Trophoblast cell (in vitro differentiated cells and primary cell): Measurements from ENCODE around the gene CAND2.
"Not testable (repeated sequence)": the region's sequence is repeated elsewhere in the genome, so short reads cannot be mapped to it uniquely, and the experiment has no call there.

Source experiments
- DNase-seq, 2 donors: peaks; one replicate each; pipeline ENCODE4 v3.0.0-alpha.2; 2016
- H2AFZ ChIP-seq: 2 replicates; pipeline ENCODE4 v1.6.1; 2013; ENCODE audit warnings: low read length, moderate library complexity, mild to moderate bottlenecking; ENCODE audit not compliant: insufficient read depth, poor library complexity
- H2AK5ac ChIP-seq: 2 replicates; pipeline ENCODE4 v1.6.1; 2013; ENCODE audit warnings: mild to moderate bottlenecking, low read length
- H2BK120ac ChIP-seq: 2 replicates; pipeline ENCODE4 v1.6.1; 2013; ENCODE audit warnings: low read length, mild to moderate bottlenecking, moderate library complexity; ENCODE audit not compliant: insufficient read depth, poor library complexity
- H2BK12ac ChIP-seq: 2 replicates; pipeline ENCODE4 v1.6.1; 2013; ENCODE audit warnings: mild to moderate bottlenecking, low read length, moderate library complexity
- H2BK5ac ChIP-seq: 2 replicates; pipeline ENCODE4 v1.6.1; 2013; ENCODE audit warnings: low read length, low read depth, moderate library complexity, mild to moderate bottlenecking; ENCODE audit not compliant: poor library complexity
- H3K14ac ChIP-seq: 2 replicates; pipeline ENCODE4 v1.6.1; 2013; ENCODE audit warnings: mild to moderate bottlenecking, low read length
- H3K18ac ChIP-seq: 2 replicates; pipeline ENCODE4 v1.6.1; 2013; ENCODE audit warnings: mild to moderate bottlenecking, low read length
- H3K23ac ChIP-seq: 2 replicates; pipeline ENCODE4 v1.6.1; 2013; ENCODE audit warnings: low read length
- H3K27ac ChIP-seq: 2 replicates; pipeline ENCODE4 v1.5.1; 2013; ENCODE audit warnings: low read depth, mild to moderate bottlenecking, inconsistent platforms, low read length, moderate library complexity
- H3K27me3 ChIP-seq: 2 replicates; pipeline ENCODE4 v1.6.1; 2013; ENCODE audit warnings: inconsistent platforms, mild to moderate bottlenecking, low read length, moderate library complexity; ENCODE audit not compliant: insufficient read depth
- H3K36me3 ChIP-seq, 2 experiments: 1 replicate in 1 of 2; 2 replicates in 1 of 2; pipeline ENCODE4 v1.6.1; 2013; ENCODE audit warnings: low read length in 2 of 2, mild to moderate bottlenecking in 2 of 2, moderate library complexity in 1 of 2; ENCODE audit not compliant: insufficient read depth in 2 of 2, control insufficient read depth in 1 of 2
- H3K4ac ChIP-seq: 2 replicates; pipeline ENCODE4 v1.6.1; 2013; ENCODE audit warnings: low read depth, mild to moderate bottlenecking, low read length, moderate library complexity
- H3K4me1 ChIP-seq, 2 experiments: 1 replicate in 1 of 2; 2 replicates in 1 of 2; pipeline ENCODE4 v1.6.1; 2013; ENCODE audit warnings: low read length in 2 of 2, mild to moderate bottlenecking in 2 of 2, moderate library complexity in 1 of 2; ENCODE audit not compliant: insufficient read depth in 2 of 2, control insufficient read depth in 1 of 2
- H3K4me2 ChIP-seq: 2 replicates; pipeline ENCODE4 v1.6.1; 2013; ENCODE audit warnings: inconsistent platforms, mild to moderate bottlenecking, low read length, moderate library complexity
- H3K4me3 ChIP-seq: 2 replicates; pipeline ENCODE4 v1.5.1; 2013; ENCODE audit warnings: mild to moderate bottlenecking, low read depth, low read length, inconsistent platforms
- H3K79me1 ChIP-seq: one replicate; pipeline ENCODE4 v1.6.1; 2013; ENCODE audit warnings: low read length
- H3K79me2 ChIP-seq: 2 replicates; pipeline ENCODE4 v1.6.1; 2013; ENCODE audit warnings: low read length, mild to moderate bottlenecking; ENCODE audit not compliant: control insufficient read depth, insufficient read depth, poor library complexity
- H3K9ac ChIP-seq: 2 replicates; pipeline ENCODE4 v1.6.1; 2013; ENCODE audit warnings: mild to moderate bottlenecking, low read length
- H3K9me3 ChIP-seq: 2 replicates; pipeline ENCODE4 v1.6.1; 2013; ENCODE audit warnings: low read depth, mild to moderate bottlenecking, control low read depth, inconsistent platforms, low read length; ENCODE audit not compliant: insufficient read depth
- H4K12ac ChIP-seq: 2 replicates; pipeline ENCODE4 v1.6.1; 2013; ENCODE audit warnings: low read depth, mild to moderate bottlenecking, low read length, moderate library complexity
- H4K8ac ChIP-seq: 2 replicates; pipeline ENCODE4 v1.6.1; 2013; ENCODE audit warnings: low read depth, mild to moderate bottlenecking, low read length, moderate library complexity
- H4K91ac ChIP-seq: one replicate; pipeline ENCODE4 v1.6.1; 2013; ENCODE audit warnings: low read depth, mild to moderate bottlenecking, low read length, moderate library complexity
- WGBS: extraction: QIAGEN DNeasy Blood & Tissue Kit; methylation state at CpG from one replicate; pipeline ENCODE4 v1.1.7; 2013; ENCODE audit warnings: missing lambda C conversion rate; ENCODE audit not compliant: insufficient read length, insufficient coverage; ENCODE audit errors: extremely low coverage; 5-methylcytosine and 5-hydroxymethylcytosine counted together

Gene CAND2

DNA sequence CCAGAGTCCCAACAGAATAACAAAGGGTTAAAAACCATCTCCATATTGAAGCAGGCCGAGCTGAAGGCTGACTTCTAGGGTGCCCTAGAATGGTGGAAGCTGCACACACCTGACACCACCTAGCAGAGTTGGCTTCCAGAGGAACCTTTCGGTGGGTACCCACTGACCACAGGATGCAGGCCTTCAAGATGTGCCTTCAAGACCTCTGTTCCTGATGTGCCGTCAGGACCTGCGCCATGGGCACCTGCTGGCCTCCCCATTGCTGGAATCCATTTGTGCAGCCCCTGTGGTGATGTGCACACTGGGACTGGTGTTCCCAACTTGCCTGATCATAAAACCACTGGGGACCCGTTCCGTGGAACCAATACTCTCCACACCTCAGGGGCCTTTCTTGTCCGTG lies 80.6 kb downstream of the CAND2 start:
- Histone ChIP-seq H3K79me2 (no peaks in the 10 kb centered on the region), H3K36me3 (no peaks in the 10 kb centered on the region), H3K4me3 (no peak overlapping the region), H2BK120ac (no peak overlapping the region), H2BK12ac (no peak overlapping the region), H4K8ac (no peak overlapping the region), H4K12ac (no peak overlapping the region), H3K27ac (no peak overlapping the region), H3K14ac (no peak overlapping the region), H3K9me3 (no peaks in the 10 kb centered on the region), H3K9ac (no peak overlapping the region), H4K91ac (no peak overlapping the region), H3K4me2 (no peak overlapping the region), H3K27me3 (no peaks in the 10 kb centered on the region), H2AK5ac (no peak overlapping the region), H3K18ac (no peak overlapping the region), H3K79me1 (no peaks in the 10 kb centered on the region), H3K23ac (no peak overlapping the region), H3K4ac (no peak overlapping the region), H2BK5ac (no peak overlapping the region), H3K4me1 (peaks cover 0 to 7% of the 10 kb centered on the region in 2 experiments), H2AFZ (no peak overlapping the region)
- no CpG with 5 or more reads among the region's 7 CpGs for WGBS
- DNase-seq, result no peak

DNA sequence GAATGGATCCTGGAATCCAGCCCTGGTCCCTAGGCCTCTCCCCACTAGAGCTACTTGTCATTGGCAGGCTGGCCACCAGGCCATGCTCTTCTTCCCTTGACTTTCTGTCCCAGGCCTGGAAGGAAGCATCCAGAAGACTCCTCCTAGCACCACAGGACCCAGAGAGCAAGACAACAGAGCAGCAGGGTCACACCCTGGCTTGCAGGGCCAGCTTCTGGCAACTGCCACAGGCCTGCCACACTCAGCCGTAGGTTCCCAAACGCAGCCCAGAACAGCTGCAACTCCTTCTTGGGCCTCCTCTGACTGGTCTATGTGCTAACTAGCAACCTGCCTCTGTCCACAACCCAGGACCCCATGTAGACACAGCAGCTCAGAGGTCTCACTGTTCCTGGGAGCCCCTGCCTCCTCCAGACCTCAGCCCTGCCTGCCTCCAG lies 81.7 kb downstream of the CAND2 start:
- DNase-seq, result no peak
- WGBS, result no CpG with 5 or more reads among the region's 2 CpGs
- no peak overlapping the region for H3K18ac ChIP-seq
- no peak overlapping the region for H3K4me2 ChIP-seq
- no peak overlapping the region for H2AFZ ChIP-seq
- H2AK5ac ChIP-seq, result no peak overlapping the region
- H3K4me3 ChIP-seq, result no peak overlapping the region
- H2BK5ac ChIP-seq, result no peak overlapping the region
- H3K4ac ChIP-seq, result no peak overlapping the region
- no peaks in the 10 kb centered on the region for H3K79me1 ChIP-seq
- no peak overlapping the region for H4K12ac ChIP-seq
- no peak overlapping the region for H3K27ac ChIP-seq
- H3K79me2 ChIP-seq, result no peaks in the 10 kb centered on the region
- no peak overlapping the region for H4K8ac ChIP-seq
- no peak overlapping the region for H3K14ac ChIP-seq
- H3K9ac ChIP-seq, result no peak overlapping the region
- peaks cover 0 to 7% of the 10 kb centered on the region in 2 experiments for H3K4me1 ChIP-seq
- H3K9me3 ChIP-seq, result no peaks in the 10 kb centered on the region
- no peaks in the 10 kb centered on the region for H3K36me3 ChIP-seq
- H2BK120ac ChIP-seq, result no peak overlapping the region
- no peak overlapping the region for H2BK12ac ChIP-seq
- H4K91ac ChIP-seq, result no peak overlapping the region
- no peak overlapping the region for H3K23ac ChIP-seq
- H3K27me3 ChIP-seq, result no peaks in the 10 kb centered on the region

DNA sequence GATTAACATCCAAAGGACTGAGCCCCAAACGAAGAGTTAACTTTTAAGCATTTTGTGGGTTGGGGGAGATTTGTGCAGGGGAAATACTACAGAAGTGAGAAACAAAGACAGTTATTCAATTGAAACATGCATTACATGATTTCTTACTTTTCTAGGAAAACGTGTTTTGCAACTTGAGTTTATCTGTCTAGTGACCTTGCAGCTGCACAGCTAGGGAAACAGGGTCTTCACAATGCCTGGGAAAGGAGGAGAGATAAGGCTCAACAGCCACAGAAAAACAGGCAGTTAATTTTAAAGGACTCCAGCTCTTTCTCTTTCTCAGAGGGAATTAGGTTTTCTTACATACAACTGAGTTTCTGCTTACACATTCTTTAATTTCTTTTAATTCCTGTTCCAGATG lies 82.3 kb downstream of the CAND2 start:
- not testable (repeated sequence) for H3K79me2 ChIP-seq

DNA sequence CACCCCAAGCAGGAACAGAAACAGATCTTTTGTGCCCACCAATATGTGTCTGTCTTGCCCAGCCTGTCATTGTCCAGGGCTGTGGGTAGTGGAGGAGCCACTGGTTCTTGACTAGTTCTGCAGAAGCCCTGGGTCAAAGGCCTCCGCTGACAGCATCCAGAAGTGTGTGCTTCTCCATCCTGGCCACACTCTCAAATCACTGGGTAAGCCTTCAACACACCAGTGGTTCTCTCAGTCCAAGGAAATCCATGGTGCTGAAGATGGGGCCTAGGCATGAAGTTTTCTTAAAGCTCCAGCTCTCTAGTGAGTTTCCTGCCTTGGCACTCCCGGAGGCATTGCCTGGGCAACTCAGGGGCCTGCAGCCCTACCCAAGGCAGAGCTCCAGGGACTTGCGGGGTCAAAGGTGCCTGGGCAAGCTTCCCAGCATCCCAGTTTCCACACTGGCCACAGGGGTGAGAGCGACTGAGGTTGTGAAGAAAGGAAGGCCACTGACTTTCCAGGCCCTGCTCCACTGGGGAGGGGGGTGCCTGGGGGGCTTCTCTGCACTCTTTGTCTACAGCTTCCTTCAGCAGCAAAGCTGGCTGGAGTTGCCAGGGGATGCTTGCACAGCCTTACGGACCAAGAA lies 82.8 kb downstream of the CAND2 start:
- no peak overlapping the region for H3K23ac ChIP-seq
- no peak overlapping the region for H2AK5ac ChIP-seq
- H4K8ac ChIP-seq, result no peak overlapping the region
- no peak overlapping the region for H4K91ac ChIP-seq
- H3K4me2 ChIP-seq, result no peak overlapping the region
- peaks cover 0 to 7% of the 10 kb centered on the region in 2 experiments for H3K4me1 ChIP-seq
- no peak overlapping the region for H2BK120ac ChIP-seq
- H4K12ac ChIP-seq, result no peak overlapping the region
- H2BK5ac ChIP-seq, result no peak overlapping the region
- no peak overlapping the region for H3K9ac ChIP-seq
- H3K79me2 ChIP-seq, result no peaks in the 10 kb centered on the region
- H3K27me3 ChIP-seq, result no peaks in the 10 kb centered on the region
- no peak overlapping the region for H3K14ac ChIP-seq
- no peaks in the 10 kb centered on the region for H3K79me1 ChIP-seq
- H3K36me3 ChIP-seq, result no peaks in the 10 kb centered on the region
- H3K18ac ChIP-seq, result no peak overlapping the region
- no peak for DNase-seq
- no peak overlapping the region for H3K4ac ChIP-seq
- H3K27ac ChIP-seq, result no peak overlapping the region
- H2AFZ ChIP-seq, result no peak overlapping the region
- no CpG with 5 or more reads among the region's 5 CpGs for WGBS
- no peak overlapping the region for H3K4me3 ChIP-seq
- H3K9me3 ChIP-seq, result no peaks in the 10 kb centered on the region
- no peak overlapping the region for H2BK12ac ChIP-seq

More for the DNA sequence above, 82.3 kb downstream of the CAND2 start:
- not testable (repeated sequence) for DNase-seq, H3K27ac ChIP-seq, H2AFZ ChIP-seq, H3K36me3 ChIP-seq, H2AK5ac ChIP-seq, H4K8ac ChIP-seq, H3K14ac ChIP-seq, H3K79me1 ChIP-seq, H2BK12ac ChIP-seq, H3K27me3 ChIP-seq, H3K18ac ChIP-seq, H3K9me3 ChIP-seq, H3K23ac ChIP-seq, H3K9ac ChIP-seq, H3K4me2 ChIP-seq, H2BK5ac ChIP-seq, H3K4me1 ChIP-seq, H3K4me3 ChIP-seq, H4K91ac ChIP-seq, H2BK120ac ChIP-seq, H4K12ac ChIP-seq, H3K4ac ChIP-seq
- no CpG with 5 or more reads among the region's 2 CpGs for WGBS
